HepG2 (cell line): Measurements from ENCODE around the gene TLL2. TPM values are rescaled to one million over a fixed set of nuclear protein-coding genes. Genes with fewer than 3 reads are reported as not detected.

Source experiments
- ATAC-seq: fragments of 200-7000 bp; cut with Tn5 transposase; 3 replicates; pipeline ENCODE4 v1.9.1; 2020; ENCODE audit warnings: mild to moderate bottlenecking, moderate library complexity
- BruUV-seq: library from RNA; stranded (reverse); fragments of 400-500 nt; replicated peaks from 2 replicates; lab custom pipeline; 2021; lab: Mats Ljungman, UMichigan
- CTCF ChIA-PET: fragments of 300-600 bp; formaldehyde crosslinking; extraction: SDS; loops from one replicate; lab custom pipeline; 2021; ENCODE audit warnings: low total read pairs, inconsistent platforms, low intra/inter-chr PET ratio; lab: Yijun Ruan, JAX
- POLR2A ChIA-PET: fragments of 350-600 bp; sonication (Branson Sonifier 250); formaldehyde crosslinking; loops from one replicate; lab custom pipeline; 2020; ENCODE audit warnings: antibody characterized with exemption, inconsistent platforms; lab: Yijun Ruan, JAX
- DNase-seq: peaks from one replicate; pipeline ENCODE4 v3.0.0-alpha.2; 2015; ENCODE audit warnings: low spot score
- FAIRE-seq: peaks from 3 replicates; lab custom pipeline; 2011; peaks lifted over from hg19 to GRCh38; lab: Jason Lieb, UNC
- H2AFZ ChIP-seq: one replicate; pipeline ENCODE4 v1.6.1; 2011; ENCODE audit warnings: low read length, inconsistent platforms
- H3K27ac ChIP-seq: fragments of 300-600 bp; 3 replicates; pipeline ENCODE4 v1.8.0; 2011; ENCODE audit warnings: mixed run types, mild to moderate bottlenecking, mixed read lengths, low read length, inconsistent platforms; ENCODE audit not compliant: insufficient read depth; ENCODE audit errors: extremely low read length
- H3K27me3 ChIP-seq, 2 experiments: fragments of 200-600 bp in 1 of 2; 2 replicates in 1 of 2; 3 replicates in 1 of 2; pipeline versions ENCODE4 v1.6.0 to v1.8.0; 2011; ENCODE audit warnings: low read length in 2 of 2, mild to moderate bottlenecking in 2 of 2, moderate library complexity in 2 of 2, inconsistent platforms in 1 of 2; ENCODE audit not compliant: insufficient read depth in 2 of 2, control insufficient read depth in 1 of 2
- H3K36me3 ChIP-seq, 2 experiments: fragments of 200-600 bp in 1 of 2; replicated peaks in 1 of 2; 2 replicates in 1 of 2; 3 replicates in 1 of 2; pipeline versions ENCODE4 v1.5.1 to v1.8.0; 2011; ENCODE audit warnings: low read length in 2 of 2, inconsistent platforms in 1 of 2; ENCODE audit not compliant: insufficient read depth in 2 of 2, control insufficient read depth in 1 of 2
- H3K4me1 ChIP-seq: 2 replicates; pipeline ENCODE4 v1.5.1; 2012; ENCODE audit warnings: low read length, inconsistent platforms; ENCODE audit not compliant: insufficient read depth
- H3K4me2 ChIP-seq: 2 replicates; pipeline ENCODE4 v1.6.0; 2011; ENCODE audit warnings: low read depth, low read length, inconsistent platforms
- H3K4me3 ChIP-seq, 3 experiments: fragments of 200-600 bp in 1 of 3; sonication (generic), shearing (Covaris generic) in 1 of 3; replicated peaks in 1 of 3; 2 replicates each; pipeline ENCODE4 v1.5.1; 2011 to 2016; ENCODE audit warnings: low read length in 3 of 3, inconsistent platforms in 2 of 3, low read depth in 2 of 3, mild to moderate bottlenecking in 2 of 3, control low read depth in 1 of 3, mixed read lengths in 1 of 3; ENCODE audit not compliant: insufficient read depth in 1 of 3
- H3K79me2 ChIP-seq: one replicate; pipeline ENCODE4 v1.6.1; 2011; ENCODE audit warnings: low read length, inconsistent platforms; ENCODE audit not compliant: insufficient read depth
- H3K9ac ChIP-seq: 2 replicates; pipeline ENCODE4 v1.6.0; 2011; ENCODE audit warnings: mild to moderate bottlenecking, low read depth, low read length, inconsistent platforms; ENCODE audit not compliant: insufficient read depth
- H3K9me3 ChIP-seq: 2 replicates; pipeline ENCODE4 v1.5.1; 2012; ENCODE audit warnings: mild to moderate bottlenecking, low read length
- H4K20me1 ChIP-seq: 2 replicates; pipeline ENCODE4 v1.6.0; 2011; ENCODE audit warnings: inconsistent platforms, mild to moderate bottlenecking, low read length, moderate library complexity; ENCODE audit not compliant: insufficient read depth
- ATF1 ChIP-seq: IDR thresholded peaks from 2 replicates; pipeline ENCODE4 v1.6.1; 2016; ENCODE audit warnings: mild to moderate bottlenecking, control low read depth
- ATM ChIP-seq: fragments of 450-650 bp; IDR thresholded peaks from 2 replicates; pipeline ENCODE4 v1.7.1; 2017; ENCODE audit warnings: mild to moderate bottlenecking, borderline replicate concordance
- FOSL2 ChIP-seq: sonication (generic); formaldehyde crosslinking; IDR thresholded peaks from 2 replicates; pipeline ENCODE4 v1.4.0; 2020; ENCODE audit warnings: missing genetic modification reagents
- TAF1 ChIP-seq: sonication (generic); formaldehyde crosslinking; IDR thresholded peaks from 2 replicates; pipeline ENCODE4 v1.4.0; 2020; ENCODE audit warnings: missing genetic modification reagents
- WGBS: methylation state at CpG from one replicate; pipeline ENCODE4 v1.1.6; 2017; ENCODE audit warnings: low lambda C conversion rate; 5-methylcytosine and 5-hydroxymethylcytosine counted together
- in situ Hi-C: cut with HindIII; loops from 2 replicates; pipeline ENCODE4 v1.10.0; 2017; ENCODE audit warnings: low pct_unique_long_range_greater_than_20kb; ENCODE audit not compliant: extremely low pct_ligation_motif_present
- intact Hi-C: fragments of 100-400 bp; cut with micrococcal nuclease; formaldehyde crosslinking; loops from one replicate; pipeline ENCODE4 v1.10.0; 2022; ENCODE audit not compliant: unreplicated experiment
- polyA plus RNA-seq, 8 experiments: library from polyadenylated mRNA; depleted of rRNA in 3 of 8; stranded (reverse) in 7 of 8; unstranded in 1 of 8; fragments of >200 nt; fragmentation: Illumina TruSeq in 4 of 8; extraction: Trizol in 4 of 8; gene quantifications; 2 replicates each; pipeline versions ENCODE4 v1.2.1 to v1.2.3, GENCODE V29; 2011 to 2016; ENCODE audit warnings: low read depth in 4 of 8, missing spikeins in 1 of 8, mixed read lengths in 1 of 8; ENCODE audit not compliant: insufficient read depth in 1 of 8
- total RNA-seq, 5 experiments: library from RNA; depleted of rRNA; stranded (reverse); fragments of >200 nt; fragmentation: Illumina TruSeq; extraction: Trizol; gene quantifications; 2 replicates each; pipeline ENCODE4 v1.2.3, GENCODE V29; 2016; ENCODE audit warnings: low read depth in 1 of 5
- TF ChIP-seq, protein P1 (sequence below): sonication (generic); formaldehyde crosslinking; IDR thresholded peaks from 2 replicates; pipeline ENCODE4 v1.4.0; 2020; ENCODE audit warnings: mild to moderate bottlenecking, missing genetic modification reagents
- TF ChIP-seq, protein P2 (sequence below): IDR thresholded peaks from 2 replicates; pipeline ENCODE4 v1.6.1; 2016; ENCODE audit warnings: low read depth, control low read depth

The TLL2 gene
- total and polyA plus RNA-seq, 2 of the 13 experiments (the other 11 are each of a cell fraction or from before 2014, with no cell fraction given), result 0.09 TPM; not detected in 1

DNA sequence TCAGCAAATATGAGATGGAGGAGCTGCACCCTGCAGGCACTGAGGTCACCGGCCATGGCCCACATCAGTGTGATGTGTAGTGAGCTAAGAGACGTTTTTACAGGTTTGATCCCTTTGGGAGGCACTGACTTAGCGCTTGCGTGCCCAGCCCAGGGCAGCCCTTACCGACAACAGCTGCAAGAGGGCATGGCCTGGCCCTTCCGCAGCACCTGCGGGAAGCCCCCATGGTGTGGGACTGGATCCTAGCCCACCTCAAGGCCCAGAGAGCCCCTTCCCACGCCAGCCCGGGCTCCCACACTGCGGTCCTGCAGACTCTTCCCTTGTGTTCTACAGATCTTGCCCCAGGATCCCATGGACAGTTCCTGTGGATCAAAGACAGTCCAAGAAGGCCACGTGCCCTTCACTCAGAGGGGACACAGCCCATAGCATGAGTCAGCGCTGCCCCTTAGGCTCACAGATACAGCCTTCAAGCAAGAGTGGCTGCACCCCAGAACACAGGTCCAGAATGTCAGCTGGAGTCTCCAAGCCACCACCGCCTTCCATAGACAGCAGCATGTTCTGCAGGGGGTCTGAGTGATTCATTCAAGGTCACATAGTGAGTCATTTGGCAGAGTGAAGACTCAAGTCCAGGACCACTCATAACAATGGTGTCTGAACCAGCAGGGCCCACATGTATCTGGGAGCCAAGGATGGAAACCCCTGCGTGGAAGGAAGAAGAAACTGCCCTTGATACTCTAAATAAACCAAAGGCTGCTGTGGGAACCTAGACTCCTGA is 25.4 kb downstream of the TLL2 start:
- no peak for DNase-seq
- ChIA-PET CTCF (no interaction called here), POLR2A (no interaction called here)
- intact Hi-C loops (no loop called here), in situ Hi-C loops (no loop called here)
- H3K9ac ChIP-seq, result no peak overlapping the region
- H3K79me2 ChIP-seq, result no peaks in the 10 kb centered on the region
- H2AFZ ChIP-seq, result no peak overlapping the region
- peaks cover 3 to 28% of the 10 kb centered on the region in 2 experiments; a peak in 3 of 5 replicates for H3K27me3 ChIP-seq
- BruUV-seq, result no TSS peak
- no peak overlapping the region for H3K27ac ChIP-seq
- H3K9me3 ChIP-seq, result no peaks in the 10 kb centered on the region
- H3K4me2 ChIP-seq, result no peak overlapping the region
- no peak overlapping the region for H3K4me3 ChIP-seq
- H3K36me3 ChIP-seq, result no peaks in the 10 kb centered on the region
- ATAC-seq, result no peak; the same call in 2 of the 3 replicates
- 13% methylated on average over 3 of the region's 14 CpGs for WGBS
- no peak for TF ChIP-seq ATF1 (CRISPR knock-in tag)
- TF ChIP-seq, protein P1, sequence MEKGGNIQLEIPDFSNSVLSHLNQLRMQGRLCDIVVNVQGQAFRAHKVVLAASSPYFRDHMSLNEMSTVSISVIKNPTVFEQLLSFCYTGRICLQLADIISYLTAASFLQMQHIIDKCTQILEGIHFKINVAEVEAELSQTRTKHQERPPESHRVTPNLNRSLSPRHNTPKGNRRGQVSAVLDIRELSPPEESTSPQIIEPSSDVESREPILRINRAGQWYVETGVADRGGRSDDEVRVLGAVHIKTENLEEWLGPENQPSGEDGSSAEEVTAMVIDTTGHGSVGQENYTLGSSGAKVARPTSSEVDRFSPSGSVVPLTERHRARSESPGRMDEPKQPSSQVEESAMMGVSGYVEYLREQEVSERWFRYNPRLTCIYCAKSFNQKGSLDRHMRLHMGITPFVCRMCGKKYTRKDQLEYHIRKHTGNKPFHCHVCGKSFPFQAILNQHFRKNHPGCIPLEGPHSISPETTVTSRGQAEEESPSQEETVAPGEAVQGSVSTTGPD (CRISPR knock-in tag), result no peak
- no peak for TF ChIP-seq ATM
- peak; percentile 41 for TF ChIP-seq FOSL2 (CRISPR knock-in tag)
- no peak for TF ChIP-seq TAF1 (CRISPR knock-in tag)
- TF ChIP-seq, protein P2, sequence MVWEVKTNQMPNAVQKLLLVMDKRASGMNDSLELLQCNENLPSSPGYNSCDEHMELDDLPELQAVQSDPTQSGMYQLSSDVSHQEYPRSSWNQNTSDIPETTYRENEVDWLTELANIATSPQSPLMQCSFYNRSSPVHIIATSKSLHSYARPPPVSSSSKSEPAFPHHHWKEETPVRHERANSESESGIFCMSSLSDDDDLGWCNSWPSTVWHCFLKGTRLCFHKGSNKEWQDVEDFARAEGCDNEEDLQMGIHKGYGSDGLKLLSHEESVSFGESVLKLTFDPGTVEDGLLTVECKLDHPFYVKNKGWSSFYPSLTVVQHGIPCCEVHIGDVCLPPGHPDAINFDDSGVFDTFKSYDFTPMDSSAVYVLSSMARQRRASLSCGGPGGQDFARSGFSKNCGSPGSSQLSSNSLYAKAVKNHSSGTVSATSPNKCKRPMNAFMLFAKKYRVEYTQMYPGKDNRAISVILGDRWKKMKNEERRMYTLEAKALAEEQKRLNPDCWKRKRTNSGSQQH, result no peak
- H4K20me1 ChIP-seq, result no peaks in the 10 kb centered on the region
- H3K4me1 ChIP-seq, result no peaks in the 10 kb centered on the region
- FAIRE-seq, result no peak
